Astrocyte (in vitro differentiated cells and primary cell): Measurements from ENCODE around the gene CTNNA3.

Source experiments
- CTCF ChIP-seq: IDR thresholded peaks from 2 replicates; pipeline ENCODE4 v1.5.1; 2011; ENCODE audit warnings: low read depth, mild to moderate bottlenecking, inconsistent platforms, low read length, moderate library complexity; ENCODE audit not compliant: insufficient read depth
- EZH2 ChIP-seq: IDR thresholded peaks from 2 replicates; pipeline ENCODE4 v1.6.1; 2012; ENCODE audit warnings: mild to moderate bottlenecking, low read length, inconsistent platforms; ENCODE audit not compliant: insufficient read depth

GRCh38 chr10:66649626-66650025 is 1046.4 kb downstream of the CTNNA3 start:
- no peak for TF ChIP-seq CTCF
- no peak for TF ChIP-seq EZH2
